ENCODE data around the gene EIF4G3. TPM values are rescaled to one million over a fixed set of nuclear protein-coding genes. Genes with fewer than 3 reads are reported as not detected.

EIF4G3 gene
- total and polyA plus RNA-seq, 9 of the 15 experiments (the other 6 are each of a cell fraction or from before 2014, with no cell fraction given) = 6.7 to 40.5 (median 32.1) TPM

DNA sequence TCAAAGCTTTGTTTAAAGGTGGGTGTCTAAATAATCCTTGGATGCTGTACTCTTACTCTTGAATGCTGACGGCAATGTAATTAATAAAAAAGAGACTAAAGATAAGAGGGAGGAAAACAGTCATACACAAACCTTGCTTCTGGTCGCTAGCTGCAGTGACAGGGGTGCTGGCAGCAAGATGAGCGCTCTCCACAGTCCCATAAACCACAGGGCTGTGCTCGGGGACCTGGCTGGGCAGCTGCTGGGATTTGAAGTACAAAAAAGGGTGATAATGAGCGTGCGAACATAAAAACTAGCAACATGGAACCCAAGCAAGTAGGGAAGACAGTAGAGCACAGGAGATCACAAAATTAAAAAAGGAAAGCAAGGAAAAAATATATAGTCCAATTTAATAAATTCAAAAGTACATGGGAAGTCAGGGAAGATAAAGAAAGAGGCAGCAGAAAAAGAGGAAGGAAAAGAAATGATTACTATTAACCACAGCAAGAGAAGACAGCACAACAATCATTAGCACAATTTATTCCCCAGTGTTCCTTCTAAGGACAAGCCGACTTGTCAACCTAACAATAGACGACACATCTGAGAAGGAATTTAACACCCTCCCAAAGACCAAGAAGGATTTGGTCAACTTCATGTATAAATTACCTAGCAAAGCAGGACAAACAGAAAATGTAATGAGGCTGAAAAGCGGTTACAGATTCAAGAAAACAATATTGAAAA, 226.7 kb downstream of the EIF4G3 start:
- H3K9me3 ChIP-seq (replicated peaks; ENCODE audit: control insufficient read depth, insufficient read depth, low read depth, low read length) = no peaks in the 10 kb centered on the region
- ATAC-seq = no peak
- no peak overlapping the region for H3K9ac ChIP-seq (ENCODE audit: insufficient read depth in 1 of 2, low read depth in 2 of 2, low read length in 2 of 2)
- H2AFZ ChIP-seq (ENCODE audit: low read depth, low read length) = no peak overlapping the region
- DNase-seq (ENCODE audit: extremely low read depth in 1 of 4, low spot score in 3 of 4) = no peak
- no peak overlapping the region for H3K27ac ChIP-seq (ENCODE audit: extremely low read depth, low read depth, low read length)
- H3K4me3 ChIP-seq = no peak overlapping the region
- no peaks in the 10 kb centered on the region for H3K27me3 ChIP-seq (ENCODE audit: control insufficient read depth in 2 of 2, insufficient read depth in 2 of 2, low read length in 2 of 2)
- FAIRE-seq = no peak
- H4K20me1 ChIP-seq (replicated peaks; ENCODE audit: control insufficient read depth, insufficient read depth, low read length) = no peaks in the 10 kb centered on the region
- no peak overlapping the region for H3K4me2 ChIP-seq (ENCODE audit: insufficient read depth, low read length)
- H3K9me1 ChIP-seq (ENCODE audit: control insufficient read depth, insufficient read depth, low read length) = no peaks in the 10 kb centered on the region
- in situ Hi-C loops (cut with MboI) = no loop called here
- 71% methylated on average over 9 of the region's 9 CpGs for WGBS (ENCODE audit: insufficient coverage, low coverage, missing lambda C conversion rate)
- POLR2A ChIA-PET = interaction anchor here (0.7 kb wide), 1 partner anchor 682 kb away, joined by 3 read pairs; no protein-coding TSS in a partner anchor
- BruUV-seq (replicated peaks) = no TSS peak
- no peak for TF ChIP-seq SIN3A (IDR thresholded peaks at IDR 0.05; ENCODE audit: borderline replicate concordance in 2 of 2, control insufficient read depth in 1 of 2, low read depth in 2 of 2, low read length in 2 of 2)
- no peak for TF ChIP-seq KAT2B (IDR thresholded peaks at IDR 0.05; ENCODE audit: low read depth, low read length)
- TF ChIP-seq NFYB (IDR thresholded peaks at IDR 0.05; ENCODE audit: extremely low read depth, insufficient read length) = no peak
- TF ChIP-seq IFI16 (CRISPR knock-in tag; IDR thresholded peaks at IDR 0.05) = no peak
- TF ChIP-seq ZBTB17 (CRISPR knock-in tag; IDR thresholded peaks at IDR 0.05) = no peak
- H3K4me1 ChIP-seq (replicated peaks in 1 of 2; ENCODE audit: control insufficient read depth in 2 of 2, insufficient read depth in 2 of 2, low read length in 2 of 2) = no peaks in the 10 kb centered on the region
- intact Hi-C loops (cut with micrococcal nuclease) = no loop called here
- CTCF ChIA-PET (ENCODE audit: low intra/inter-chr PET ratio) = no interaction called here
- no peaks in the 10 kb centered on the region for H3K36me3 ChIP-seq (ENCODE audit: control insufficient read depth, insufficient read depth, low read length)
- no peaks in the 10 kb centered on the region for H3K79me2 ChIP-seq (ENCODE audit: control insufficient read depth, insufficient read depth, low read length)

DNA sequence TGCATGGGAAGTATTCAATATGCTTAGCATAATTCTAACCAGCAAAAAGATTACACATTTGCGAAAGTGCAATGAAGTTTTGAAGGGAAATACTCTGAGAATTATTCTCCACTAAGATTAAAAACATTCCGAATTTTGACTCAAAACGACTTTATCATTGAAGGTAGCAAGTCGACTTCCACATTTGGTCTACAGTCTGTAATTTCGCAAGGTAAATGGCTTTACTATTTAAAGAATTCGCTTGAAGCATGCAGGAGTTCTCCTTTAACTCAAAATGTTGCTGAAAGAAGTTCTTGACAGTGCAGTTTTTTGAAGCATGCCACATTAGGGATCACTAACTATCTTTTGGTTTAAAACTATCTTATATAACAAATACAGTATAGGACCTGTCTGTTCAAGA, 228.6 kb downstream of the EIF4G3 start:
- Histone ChIP-seq H3K9me3 (replicated peaks; ENCODE audit: control insufficient read depth, insufficient read depth, low read depth, low read length) (no peaks in the 10 kb centered on the region), H3K4me1 (replicated peaks in 1 of 2; ENCODE audit: control insufficient read depth in 2 of 2, insufficient read depth in 2 of 2, low read length in 2 of 2) (no peaks in the 10 kb centered on the region), H3K9ac (ENCODE audit: insufficient read depth in 1 of 2, low read depth in 2 of 2, low read length in 2 of 2) (no peak overlapping the region), H3K27ac (ENCODE audit: extremely low read depth, low read depth, low read length) (no peak overlapping the region), H3K4me3 (no peak overlapping the region), H3K9me1 (ENCODE audit: control insufficient read depth, insufficient read depth, low read length) (no peaks in the 10 kb centered on the region), H3K27me3 (ENCODE audit: control insufficient read depth in 2 of 2, insufficient read depth in 2 of 2, low read length in 2 of 2) (no peaks in the 10 kb centered on the region), H3K4me2 (ENCODE audit: insufficient read depth, low read length) (no peak overlapping the region), H3K36me3 (ENCODE audit: control insufficient read depth, insufficient read depth, low read length) (no peaks in the 10 kb centered on the region), H3K79me2 (ENCODE audit: control insufficient read depth, insufficient read depth, low read length) (no peaks in the 10 kb centered on the region), H4K20me1 (replicated peaks; ENCODE audit: control insufficient read depth, insufficient read depth, low read length) (no peaks in the 10 kb centered on the region), H2AFZ (ENCODE audit: low read depth, low read length) (no peak overlapping the region)
- TF ChIP-seq, protein P1, sequence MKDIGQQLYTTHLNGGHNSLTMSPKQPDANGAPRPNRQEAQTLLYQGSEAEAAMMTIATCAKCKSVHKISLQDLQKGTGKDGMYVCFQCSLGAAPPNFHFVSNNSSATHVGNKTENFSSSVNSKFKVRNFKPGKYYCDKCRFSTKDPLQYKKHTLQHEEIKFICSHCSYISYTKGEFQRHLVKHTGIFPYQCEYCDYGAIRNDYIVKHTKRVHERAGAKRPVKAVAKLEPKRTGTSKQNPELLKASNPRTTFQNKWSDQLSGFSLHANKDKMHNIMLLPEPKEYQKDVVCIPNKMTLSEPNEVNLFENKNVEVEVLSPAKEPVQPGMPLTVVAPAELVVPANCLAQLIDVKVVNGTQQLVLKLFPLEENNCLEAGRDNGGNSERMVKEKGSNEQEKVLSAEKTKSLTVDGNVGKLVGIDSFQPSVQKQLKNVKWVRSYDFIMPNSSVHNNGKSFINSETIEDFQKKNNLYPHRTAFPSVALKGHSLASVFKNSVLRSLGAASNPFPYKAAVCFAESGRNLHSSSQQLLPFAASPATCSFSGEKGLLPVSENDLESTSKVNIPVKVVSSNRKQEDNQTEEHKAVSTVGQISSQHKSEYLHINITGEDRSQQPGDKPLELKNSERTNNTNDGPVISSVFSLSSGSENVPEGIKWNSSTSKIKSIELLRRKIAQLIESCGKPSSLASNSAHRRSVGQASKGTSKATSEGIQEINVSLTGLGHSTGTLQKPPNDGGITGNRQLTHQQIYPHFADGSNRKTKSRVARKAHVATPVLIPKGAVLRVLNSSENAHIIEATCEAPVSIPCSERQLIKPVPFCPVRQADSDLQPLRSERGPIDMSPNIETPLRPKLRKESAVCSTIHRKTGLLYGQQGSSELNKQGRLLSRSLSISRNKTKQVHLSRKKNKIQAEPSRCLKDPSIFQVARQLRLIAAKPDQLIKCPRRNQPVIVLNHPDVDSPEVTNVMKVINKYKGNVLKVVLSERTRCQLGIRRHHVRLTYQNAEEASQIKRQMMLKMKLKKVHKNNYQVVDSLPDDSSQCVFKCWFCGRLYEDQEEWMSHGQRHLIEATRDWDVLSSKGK (CRISPR knock-in tag; IDR thresholded peaks at IDR 0.05) = no peak
- TF ChIP-seq, protein P2, sequence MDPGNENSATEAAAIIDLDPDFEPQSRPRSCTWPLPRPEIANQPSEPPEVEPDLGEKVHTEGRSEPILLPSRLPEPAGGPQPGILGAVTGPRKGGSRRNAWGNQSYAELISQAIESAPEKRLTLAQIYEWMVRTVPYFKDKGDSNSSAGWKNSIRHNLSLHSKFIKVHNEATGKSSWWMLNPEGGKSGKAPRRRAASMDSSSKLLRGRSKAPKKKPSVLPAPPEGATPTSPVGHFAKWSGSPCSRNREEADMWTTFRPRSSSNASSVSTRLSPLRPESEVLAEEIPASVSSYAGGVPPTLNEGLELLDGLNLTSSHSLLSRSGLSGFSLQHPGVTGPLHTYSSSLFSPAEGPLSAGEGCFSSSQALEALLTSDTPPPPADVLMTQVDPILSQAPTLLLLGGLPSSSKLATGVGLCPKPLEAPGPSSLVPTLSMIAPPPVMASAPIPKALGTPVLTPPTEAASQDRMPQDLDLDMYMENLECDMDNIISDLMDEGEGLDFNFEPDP (CRISPR knock-in tag; IDR thresholded peaks at IDR 0.05) = no peak
- no peak for TF ChIP-seq SMAD2 (IDR thresholded peaks at IDR 0.05; ENCODE audit: low read depth, low read length)
- TF ChIP-seq ARNT (IDR thresholded peaks at IDR 0.05) = no peak
- no peak for DNase-seq (ENCODE audit: extremely low read depth in 1 of 4, low spot score in 3 of 4)
- WGBS (ENCODE audit: insufficient coverage, low coverage, missing lambda C conversion rate) = 56% methylated on average over 6 of the region's 6 CpGs
- ATAC-seq = no peak
- BruUV-seq (replicated peaks) = no TSS peak
- intact Hi-C loops (cut with micrococcal nuclease) = no loop called here
- in situ Hi-C loops (cut with MboI) = no loop called here
- FAIRE-seq = no peak
- CTCF ChIA-PET (ENCODE audit: low intra/inter-chr PET ratio) = no interaction called here
- POLR2A ChIA-PET = no interaction called here

Measured in K562 (cell line).